Esophagus squamous epithelium (tissue), 5 donors: ENCODE measurements around the gene IP6K2. TPM values are rescaled to one million over a fixed set of nuclear protein-coding genes. Genes with fewer than 3 reads are reported as not detected.
"Not testable (repeated sequence)": the region's sequence is repeated elsewhere in the genome, so short reads cannot be mapped to it uniquely, and the experiment has no call there.

Experiments used
- DNase-seq: peaks from one replicate; lab custom pipeline; 2025; lab: John Stamatoyannopoulos, UW
- H3K27ac ChIP-seq, 4 donors: fragments of 200-600 bp; sonication (generic); one replicate each; pipeline ENCODE4 v1.5.1; 2016 to 2019; ENCODE audit warnings: mild to moderate bottlenecking in 1 of 4
- H3K27me3 ChIP-seq, 4 donors: fragments of 200-600 bp; sonication (generic); 1 replicate in 3 of 4; 2 replicates in 1 of 4; pipeline versions ENCODE4 v1.5.1 to v1.6.0; 2017 to 2021; ENCODE audit warnings: antibody characterized with exemption in 1 of 4
- H3K36me3 ChIP-seq, 3 donors: fragments of 200-600 bp; sonication (generic); one replicate each; pipeline ENCODE4 v1.5.1; 2016 to 2019
- H3K4me1 ChIP-seq, 3 donors: fragments of 200-600 bp; sonication (generic); one replicate each; pipeline ENCODE4 v1.5.1; 2017 to 2019
- H3K4me3 ChIP-seq, 4 donors: fragments of 200-600 bp; sonication (generic); 1 replicate in 3 of 4; 2 replicates in 1 of 4; pipeline ENCODE4 v1.5.1; 2016 to 2019; ENCODE audit warnings: mild to moderate bottlenecking in 2 of 4, moderate library complexity in 1 of 4
- H3K9me3 ChIP-seq, 3 donors: fragments of 200-600 bp; sonication (generic); one replicate each; pipeline ENCODE4 v1.5.1; 2016 to 2019
- POLR2A ChIP-seq, 4 donors: fragments of 450-650 bp; IDR thresholded peaks; one replicate each; pipeline ENCODE4 v1.6.1; 2017; ENCODE audit warnings: antibody characterized with exemption in 4 of 4, mild to moderate bottlenecking in 4 of 4, moderate library complexity in 3 of 4
- WGBS, 2 donors: methylation state at CpG; one replicate each; pipeline ENCODE4 v1.1.5; 2018; 5-methylcytosine and 5-hydroxymethylcytosine counted together
- intact Hi-C: fragments of 100-400 bp; cut with DNase I; formaldehyde crosslinking; loops from one replicate; pipeline ENCODE4 v1.15.0; 2022
- total RNA-seq, 4 donors: library from RNA; depleted of rRNA; stranded (reverse); fragments of >200 nt; gene quantifications; one replicate each; pipeline ENCODE4 v1.1.0, GENCODE V29; 2016
- TF ChIP-seq, protein P1 (sequence below), 6 experiments: fragments of 450-650 bp in 4 of 6; fragments of 200-600 bp in 2 of 6; sonication (generic) in 2 of 6; IDR thresholded peaks; one replicate each; pipeline ENCODE4 v1.5.1; 2016 to 2019; ENCODE audit warnings: antibody characterized with exemption in 6 of 6, mild to moderate bottlenecking in 4 of 6, moderate library complexity in 4 of 6
- donor health status: DM: yes; HTN: yes; CAD: no.

IP6K2 gene, protein sequence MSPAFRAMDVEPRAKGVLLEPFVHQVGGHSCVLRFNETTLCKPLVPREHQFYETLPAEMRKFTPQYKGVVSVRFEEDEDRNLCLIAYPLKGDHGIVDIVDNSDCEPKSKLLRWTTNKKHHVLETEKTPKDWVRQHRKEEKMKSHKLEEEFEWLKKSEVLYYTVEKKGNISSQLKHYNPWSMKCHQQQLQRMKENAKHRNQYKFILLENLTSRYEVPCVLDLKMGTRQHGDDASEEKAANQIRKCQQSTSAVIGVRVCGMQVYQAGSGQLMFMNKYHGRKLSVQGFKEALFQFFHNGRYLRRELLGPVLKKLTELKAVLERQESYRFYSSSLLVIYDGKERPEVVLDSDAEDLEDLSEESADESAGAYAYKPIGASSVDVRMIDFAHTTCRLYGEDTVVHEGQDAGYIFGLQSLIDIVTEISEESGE
- total RNA-seq = 10 to 100 TPM; 52.1 to 94.6 (median 67.9) TPM

DNA sequence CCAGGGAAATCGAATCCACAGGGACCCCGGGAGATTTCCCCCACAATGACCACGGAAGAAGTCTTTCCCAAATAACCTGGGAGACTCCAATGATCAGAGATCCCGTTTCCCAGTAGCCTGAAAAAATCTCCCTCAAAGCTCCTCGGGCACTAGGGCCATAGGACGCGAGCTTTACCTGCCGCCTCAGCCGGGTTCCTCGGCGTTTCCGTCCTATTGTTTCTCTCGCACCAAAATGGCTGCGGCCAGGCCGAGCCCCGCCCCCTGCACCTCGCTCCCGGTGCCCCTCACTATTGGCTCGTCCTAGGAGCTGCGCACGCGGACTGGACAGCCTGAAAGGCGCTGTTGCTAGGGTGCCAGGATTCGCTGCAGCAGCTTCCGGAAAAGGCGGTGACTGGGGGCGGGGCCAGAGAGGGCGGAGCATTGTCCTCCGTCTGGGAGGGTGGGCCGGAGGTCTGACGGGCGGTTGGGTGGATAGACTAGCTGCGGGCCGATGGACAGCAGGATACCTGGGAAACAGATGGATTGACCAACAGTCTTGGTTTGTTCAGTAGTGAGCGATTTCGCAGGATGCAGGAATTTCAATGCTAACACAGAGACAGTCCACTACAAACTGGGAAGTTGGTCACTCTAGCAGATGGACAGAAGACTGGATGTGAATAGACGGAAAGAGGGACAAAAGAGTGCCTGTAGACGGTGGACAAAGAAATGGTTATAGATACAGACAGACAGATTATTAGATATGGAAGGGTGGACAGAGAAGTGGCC is at the start of gene IP6K2:
IP6K2 (minus strand) TSS at position 240 of the 765 bp plus-strand sequence. CDS start 21,930 bp downstream, outside the sequence.
- peak; percentile 86 for DNase-seq
- H3K36me3 ChIP-seq = peaks cover 0 to 22% (median 3%) of the 10 kb centered on the region in 3 donors
- intact Hi-C loops = no loop called here

DNA sequence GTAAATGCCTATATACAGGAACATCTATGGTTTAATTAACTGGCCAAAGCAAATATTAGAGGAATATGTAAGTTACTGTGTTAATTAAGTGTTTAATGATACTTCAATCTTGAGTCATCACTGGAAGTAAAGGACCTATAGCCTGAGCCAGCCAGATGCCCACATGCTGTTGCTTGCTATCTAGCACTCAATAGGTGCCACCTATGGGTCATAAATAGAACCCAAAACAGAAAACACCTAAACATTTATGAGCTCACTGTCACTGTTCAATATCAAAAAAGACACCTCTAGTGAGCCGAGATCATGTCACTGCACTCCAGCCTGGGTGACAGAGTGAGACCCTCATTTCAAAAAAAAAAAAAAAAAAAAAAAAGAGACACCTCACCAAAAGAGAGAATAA is 48.4 kb upstream of the IP6K2 start:
- Histone ChIP-seq H3K4me3 (no peak overlapping the region), H3K36me3 (peaks cover 6 to 95% (median 8%) of the 10 kb centered on the region in 3 donors), H3K4me1 (no peaks in the 10 kb centered on the region), H3K27ac (no peak overlapping the region), H3K9me3 (no peaks in the 10 kb centered on the region), H3K27me3 (no peaks in the 10 kb centered on the region)
- intact Hi-C loops = no loop called here
- WGBS, 2 donors = 36 to 43% methylated on average over 1 of the region's 1 CpG
- no peak for TF ChIP-seq POLR2A (IDR thresholded peaks at IDR 0.05)
- TF ChIP-seq, protein P1, sequence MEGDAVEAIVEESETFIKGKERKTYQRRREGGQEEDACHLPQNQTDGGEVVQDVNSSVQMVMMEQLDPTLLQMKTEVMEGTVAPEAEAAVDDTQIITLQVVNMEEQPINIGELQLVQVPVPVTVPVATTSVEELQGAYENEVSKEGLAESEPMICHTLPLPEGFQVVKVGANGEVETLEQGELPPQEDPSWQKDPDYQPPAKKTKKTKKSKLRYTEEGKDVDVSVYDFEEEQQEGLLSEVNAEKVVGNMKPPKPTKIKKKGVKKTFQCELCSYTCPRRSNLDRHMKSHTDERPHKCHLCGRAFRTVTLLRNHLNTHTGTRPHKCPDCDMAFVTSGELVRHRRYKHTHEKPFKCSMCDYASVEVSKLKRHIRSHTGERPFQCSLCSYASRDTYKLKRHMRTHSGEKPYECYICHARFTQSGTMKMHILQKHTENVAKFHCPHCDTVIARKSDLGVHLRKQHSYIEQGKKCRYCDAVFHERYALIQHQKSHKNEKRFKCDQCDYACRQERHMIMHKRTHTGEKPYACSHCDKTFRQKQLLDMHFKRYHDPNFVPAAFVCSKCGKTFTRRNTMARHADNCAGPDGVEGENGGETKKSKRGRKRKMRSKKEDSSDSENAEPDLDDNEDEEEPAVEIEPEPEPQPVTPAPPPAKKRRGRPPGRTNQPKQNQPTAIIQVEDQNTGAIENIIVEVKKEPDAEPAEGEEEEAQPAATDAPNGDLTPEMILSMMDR (IDR thresholded peaks at IDR 0.05) = peak in 4 of 6 experiments; percentile 26 to 56 (median 34)
- no peak for DNase-seq

More for the DNA sequence above, at the start of gene IP6K2:
- Histone ChIP-seq H3K4me3 (peak within 1 kb of the TSS; percentile 76 to 93 (median 84)), H3K9me3 (no peaks in the 10 kb centered on the region), H3K27ac (peak within 1 kb of the TSS; percentile 83 to 96 (median 94)), H3K27me3 (no peaks in the 10 kb centered on the region), H3K4me1 (peaks cover 0 to 45% (median 29%) of the 10 kb centered on the region in 3 donors)
- 2 to 5% methylated on average over 16 to 18 of the region's 38 CpGs for WGBS, 2 donors
- TF ChIP-seq, protein P1 (IDR thresholded peaks at IDR 0.05) = peak in 1 of 6 experiments; percentile 18
- TF ChIP-seq POLR2A (IDR thresholded peaks at IDR 0.05) = peak in 3 of 4 donors; percentile 72 to 94 (median 79)

DNA sequence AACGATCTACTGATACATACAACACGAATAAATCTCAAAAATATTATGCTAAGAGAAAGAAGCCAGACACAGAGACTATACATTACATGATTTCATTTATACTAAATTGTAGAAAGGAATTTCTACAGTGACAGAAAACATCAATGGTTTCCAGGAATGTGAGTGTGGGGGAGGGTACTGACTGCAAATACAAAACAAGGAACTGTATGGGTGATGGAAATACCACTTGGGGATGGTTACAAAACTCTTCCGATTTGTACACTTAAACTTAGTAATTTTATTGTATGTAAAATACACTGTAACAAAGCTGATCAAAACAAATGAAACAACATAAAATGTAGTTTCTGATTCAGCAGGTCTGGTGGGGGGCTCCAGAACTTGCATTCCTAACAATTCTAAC is 45.8 kb upstream of the IP6K2 start:
- H3K36me3 ChIP-seq = peaks cover 6 to 88% (median 8%) of the 10 kb centered on the region in 3 donors
- H3K27me3 ChIP-seq = no peaks in the 10 kb centered on the region
- no peaks in the 10 kb centered on the region for H3K9me3 ChIP-seq
- no peak for DNase-seq
- 82% methylated on average over 3 of the region's 3 CpGs for WGBS, 2 donors
- no peak overlapping the region for H3K4me3 ChIP-seq
- no peak overlapping the region for H3K27ac ChIP-seq
- intact Hi-C loops = no loop called here
- no peak for TF ChIP-seq POLR2A (IDR thresholded peaks at IDR 0.05)
- TF ChIP-seq, protein P1 (IDR thresholded peaks at IDR 0.05) = no peak
- no peaks in the 10 kb centered on the region for H3K4me1 ChIP-seq

DNA sequence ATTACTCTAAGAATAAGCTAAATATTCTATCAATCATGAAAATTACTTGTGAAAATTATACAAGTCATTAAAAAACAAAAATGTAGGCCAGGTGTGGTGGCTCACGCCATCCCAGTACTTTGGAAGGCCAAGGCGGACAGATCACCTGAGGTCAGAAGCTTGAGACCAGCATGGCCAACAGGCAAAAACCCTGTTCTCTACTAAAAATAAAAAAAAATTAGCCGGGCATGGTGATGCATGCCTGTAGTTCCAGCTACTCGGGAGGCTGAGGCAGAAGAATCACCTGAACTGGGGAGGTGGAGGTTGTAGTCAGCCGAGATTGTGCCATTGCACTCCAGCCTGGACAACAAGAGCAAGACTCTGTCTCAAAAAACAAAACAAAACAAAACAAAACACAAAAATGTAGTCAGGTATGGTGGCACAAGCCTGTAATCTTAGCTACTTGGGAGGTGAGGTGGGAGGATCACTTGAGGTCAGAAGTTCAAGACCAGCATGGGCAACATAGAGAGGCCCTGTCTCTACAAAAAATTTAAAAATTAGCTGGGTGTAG is 43.0 kb upstream of the IP6K2 start:
- H3K27me3 ChIP-seq, H3K4me3 ChIP-seq, H3K27ac ChIP-seq, DNase-seq, H3K9me3 ChIP-seq, H3K4me1 ChIP-seq, intact Hi-C loops: not testable (repeated sequence)
- WGBS, 2 donors = 83% methylated on average over 5 of the region's 5 CpGs
- H3K36me3 ChIP-seq = peaks cover 6 to 93% (median 8%) of the 10 kb centered on the region in 3 donors

DNA sequence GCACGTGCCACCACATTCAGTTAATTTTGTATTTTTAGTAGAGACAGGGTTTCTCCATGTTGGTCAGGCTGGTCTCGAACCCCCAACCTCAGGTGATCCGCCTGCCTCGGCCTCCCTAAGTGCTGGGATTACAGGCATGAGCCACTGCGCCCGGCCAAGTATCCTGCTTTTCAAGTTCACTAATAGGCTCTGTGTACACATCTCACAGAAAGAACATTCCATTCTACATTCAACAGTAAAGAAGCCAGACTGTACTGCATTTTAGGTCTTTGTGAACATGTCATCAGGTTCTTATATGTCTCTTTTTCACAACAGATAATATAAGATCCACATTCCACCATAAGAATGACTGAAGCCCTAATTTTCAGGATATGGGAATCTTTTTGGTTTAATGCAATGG is 42.5 kb upstream of the IP6K2 start:
- WGBS, 2 donors = 83 to 86% methylated on average over 6 of the region's 6 CpGs

More for the DNA sequence above, 42.5 kb upstream of the IP6K2 start:
- H3K4me3 ChIP-seq, H3K27ac ChIP-seq, DNase-seq, H3K9me3 ChIP-seq, H3K4me1 ChIP-seq, H3K27me3 ChIP-seq, intact Hi-C loops: not testable (repeated sequence)
- H3K36me3 ChIP-seq = peaks cover 3 to 93% (median 3%) of the 10 kb centered on the region in 3 donors
